Osteocyte (in vitro differentiated cells): ENCODE results near the gene PRR36. TPM values are rescaled to one million over a fixed set of nuclear protein-coding genes. Genes with fewer than 3 reads are reported as not detected.

Experiments used
- DNase-seq: peaks from one replicate; pipeline ENCODE4 v3.0.0; 2021; ENCODE audit warnings: mixed read lengths; ENCODE audit not compliant: unreplicated experiment; ENCODE audit errors: extremely low spot score
- H3K27ac Mint-ChIP-seq: one replicate; pipeline ENCODE4 v1.8.0; 2021; ENCODE audit warnings: mild to moderate bottlenecking, mixed read lengths; ENCODE audit not compliant: unreplicated experiment
- H3K27me3 Mint-ChIP-seq: one replicate; pipeline ENCODE4 v1.8.0; 2021; ENCODE audit warnings: mixed read lengths; ENCODE audit not compliant: unreplicated experiment
- H3K36me3 Mint-ChIP-seq: one replicate; pipeline ENCODE4 v1.8.0; 2021; ENCODE audit warnings: mixed read lengths; ENCODE audit not compliant: unreplicated experiment
- H3K4me1 Mint-ChIP-seq: one replicate; pipeline ENCODE4 v1.8.0; 2021; ENCODE audit warnings: mixed read lengths; ENCODE audit not compliant: unreplicated experiment
- H3K4me3 Mint-ChIP-seq: one replicate; pipeline ENCODE4 v1.8.0; 2021; ENCODE audit warnings: mild to moderate bottlenecking, moderate library complexity, mixed read lengths; ENCODE audit not compliant: unreplicated experiment
- H3K9me3 Mint-ChIP-seq: one replicate; pipeline ENCODE4 v1.8.0; 2021; ENCODE audit warnings: mixed read lengths; ENCODE audit not compliant: unreplicated experiment
- total RNA-seq: library from RNA; stranded (reverse); gene quantifications from 2 replicates; pipeline ENCODE4 v1.2.1, GENCODE V29; 2021
- TF ChIP-seq, protein P1 (sequence below): fragments of 200-600 bp; sonication (generic); IDR thresholded peaks from 2 replicates; pipeline ENCODE4 v1.5.0; 2021; ENCODE audit warnings: antibody characterized with exemption, mild to moderate bottlenecking, moderate library complexity

PRR36 gene
- total RNA-seq, 1 donor from 2014 or later, result 0.51 TPM

DNA sequence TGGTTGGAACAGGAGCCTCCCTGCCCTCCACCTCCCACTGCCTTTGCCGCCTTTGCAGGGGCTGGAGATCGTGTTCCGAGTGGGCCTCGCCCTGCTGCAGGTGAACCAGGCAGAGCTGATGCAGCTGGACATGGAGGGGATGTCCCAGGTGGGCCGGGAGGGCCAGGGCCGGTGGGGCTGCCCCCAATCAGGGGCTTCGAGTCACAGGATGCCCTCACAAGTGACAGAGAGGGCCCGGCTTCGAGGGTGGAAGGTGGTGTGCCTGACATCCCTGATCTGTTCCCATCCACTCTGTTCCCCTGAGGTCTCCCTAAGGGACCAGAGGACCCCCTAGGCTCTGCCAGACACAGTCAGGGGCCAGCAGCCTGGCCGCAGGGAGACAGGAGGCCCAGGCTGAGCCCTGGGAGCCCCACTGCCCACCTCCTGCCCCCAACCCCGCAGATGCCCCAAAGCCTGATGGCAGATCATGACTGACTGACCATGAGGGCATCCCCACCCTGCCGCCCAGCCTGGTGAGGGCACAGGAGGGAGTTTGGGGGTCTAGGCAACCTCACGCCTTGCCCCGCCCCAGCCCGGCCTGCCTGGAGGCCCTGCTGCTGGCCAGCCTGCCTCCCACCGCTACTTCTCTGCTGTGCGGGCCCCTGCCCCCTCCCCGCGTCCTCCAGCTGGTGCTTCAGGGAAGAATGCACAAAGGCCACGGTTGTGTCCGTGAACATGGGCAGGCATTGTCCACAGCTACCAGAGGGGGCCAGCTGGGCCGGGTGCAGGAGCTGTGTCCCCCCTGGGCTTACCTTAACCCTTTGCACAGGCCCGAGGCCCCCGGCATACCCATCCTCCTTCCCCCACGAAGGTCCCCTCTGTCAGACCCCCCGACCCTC lies 22.3 kb downstream of the PRR36 start:
- TF ChIP-seq, protein P1, sequence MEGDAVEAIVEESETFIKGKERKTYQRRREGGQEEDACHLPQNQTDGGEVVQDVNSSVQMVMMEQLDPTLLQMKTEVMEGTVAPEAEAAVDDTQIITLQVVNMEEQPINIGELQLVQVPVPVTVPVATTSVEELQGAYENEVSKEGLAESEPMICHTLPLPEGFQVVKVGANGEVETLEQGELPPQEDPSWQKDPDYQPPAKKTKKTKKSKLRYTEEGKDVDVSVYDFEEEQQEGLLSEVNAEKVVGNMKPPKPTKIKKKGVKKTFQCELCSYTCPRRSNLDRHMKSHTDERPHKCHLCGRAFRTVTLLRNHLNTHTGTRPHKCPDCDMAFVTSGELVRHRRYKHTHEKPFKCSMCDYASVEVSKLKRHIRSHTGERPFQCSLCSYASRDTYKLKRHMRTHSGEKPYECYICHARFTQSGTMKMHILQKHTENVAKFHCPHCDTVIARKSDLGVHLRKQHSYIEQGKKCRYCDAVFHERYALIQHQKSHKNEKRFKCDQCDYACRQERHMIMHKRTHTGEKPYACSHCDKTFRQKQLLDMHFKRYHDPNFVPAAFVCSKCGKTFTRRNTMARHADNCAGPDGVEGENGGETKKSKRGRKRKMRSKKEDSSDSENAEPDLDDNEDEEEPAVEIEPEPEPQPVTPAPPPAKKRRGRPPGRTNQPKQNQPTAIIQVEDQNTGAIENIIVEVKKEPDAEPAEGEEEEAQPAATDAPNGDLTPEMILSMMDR, result no peak
- no peak overlapping the region for H3K27ac Mint-ChIP-seq
- H3K9me3 Mint-ChIP-seq, result no peaks in the 10 kb centered on the region
- peaks cover 3% of the 10 kb centered on the region for H3K4me1 Mint-ChIP-seq
- H3K4me3 Mint-ChIP-seq, result no peak overlapping the region
- H3K27me3 Mint-ChIP-seq, result no peaks in the 10 kb centered on the region
- no peak for DNase-seq
- H3K36me3 Mint-ChIP-seq, result peaks cover 2% of the 10 kb centered on the region

DNA sequence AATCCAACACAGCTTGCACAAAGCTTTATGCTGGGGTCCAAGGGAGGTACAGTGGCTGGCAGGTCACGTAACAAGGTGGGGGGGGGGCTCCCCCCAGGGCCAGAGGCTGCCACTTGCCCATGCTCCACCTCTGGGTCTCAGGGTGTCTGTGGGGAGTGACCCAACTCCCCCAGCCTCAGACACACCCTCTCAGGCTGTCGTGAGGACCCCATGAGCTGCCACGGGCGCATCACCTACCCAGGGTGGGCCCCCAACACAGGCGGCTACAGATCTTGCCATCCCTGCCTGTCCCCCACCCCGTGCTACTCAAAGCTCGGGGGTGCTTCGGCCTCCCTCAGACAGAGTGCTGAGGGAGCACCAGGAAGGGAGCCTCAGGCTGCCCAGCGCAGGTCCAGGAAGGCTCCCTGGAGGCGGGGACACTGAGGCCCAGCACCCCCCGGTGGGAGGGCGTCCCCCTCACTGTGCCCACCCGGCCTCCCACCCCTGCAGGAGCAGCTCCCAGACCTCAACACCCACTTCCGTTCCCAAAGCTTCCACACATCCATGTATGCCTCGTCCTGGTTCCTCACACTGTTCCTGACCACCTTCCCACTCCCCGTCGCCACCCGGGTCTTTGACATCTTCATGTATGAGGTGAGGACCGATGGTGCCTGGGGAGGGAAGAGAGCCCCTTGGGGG lies 23.1 kb downstream of the PRR36 start:
- H3K9me3 Mint-ChIP-seq, result no peaks in the 10 kb centered on the region
- peaks cover 2% of the 10 kb centered on the region for H3K36me3 Mint-ChIP-seq
- H3K4me3 Mint-ChIP-seq, result no peak overlapping the region
- no peak for DNase-seq
- no peak overlapping the region for H3K27ac Mint-ChIP-seq
- H3K4me1 Mint-ChIP-seq, result peaks cover 3% of the 10 kb centered on the region
- TF ChIP-seq, protein P1, result no peak
- no peaks in the 10 kb centered on the region for H3K27me3 Mint-ChIP-seq

DNA sequence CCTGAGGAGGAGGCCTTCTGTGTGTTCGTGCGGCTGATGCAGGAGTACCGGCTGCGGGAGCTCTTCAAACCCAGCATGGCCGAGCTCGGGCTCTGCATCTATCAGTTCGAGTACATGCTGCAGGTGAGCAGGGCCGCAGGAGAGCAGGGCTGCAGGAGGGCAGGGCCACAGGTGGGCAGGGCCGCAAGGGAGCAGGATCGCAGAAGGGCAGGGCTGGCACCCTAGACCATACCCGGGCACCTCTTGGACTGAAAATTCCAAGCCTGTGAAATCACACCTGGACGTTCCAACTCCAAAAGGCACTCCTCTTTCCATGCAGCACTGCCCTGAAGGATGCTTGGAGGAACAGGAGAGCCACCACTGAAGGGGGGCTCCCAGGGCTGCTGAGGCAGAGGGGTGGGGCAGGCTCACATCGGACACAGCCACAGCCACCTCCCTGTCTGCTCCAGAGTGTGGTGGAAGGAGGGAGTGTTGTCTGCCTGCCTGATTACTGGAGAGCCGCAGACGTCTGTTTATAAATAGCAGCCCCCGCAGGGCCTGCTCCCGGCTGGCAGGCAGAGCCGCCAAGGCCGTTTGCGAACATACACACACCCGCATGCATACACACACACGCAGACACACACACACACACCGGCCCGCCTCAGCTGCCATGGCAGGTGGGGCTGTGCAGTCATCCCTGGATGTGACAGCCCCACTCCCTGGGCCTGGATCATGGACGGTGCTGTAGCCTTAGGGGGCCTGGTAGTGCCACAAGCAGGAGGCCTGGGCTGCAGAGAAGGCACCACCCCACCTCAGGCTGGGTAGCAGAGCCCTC lies 24.0 kb downstream of the PRR36 start:
- TF ChIP-seq, protein P1, result no peak
- no peak overlapping the region for H3K27ac Mint-ChIP-seq
- H3K4me3 Mint-ChIP-seq, result no peak overlapping the region
- no peaks in the 10 kb centered on the region for H3K36me3 Mint-ChIP-seq
- H3K4me1 Mint-ChIP-seq, result peaks cover 3% of the 10 kb centered on the region
- no peak for DNase-seq
- H3K27me3 Mint-ChIP-seq, result no peaks in the 10 kb centered on the region
- H3K9me3 Mint-ChIP-seq, result no peaks in the 10 kb centered on the region

DNA sequence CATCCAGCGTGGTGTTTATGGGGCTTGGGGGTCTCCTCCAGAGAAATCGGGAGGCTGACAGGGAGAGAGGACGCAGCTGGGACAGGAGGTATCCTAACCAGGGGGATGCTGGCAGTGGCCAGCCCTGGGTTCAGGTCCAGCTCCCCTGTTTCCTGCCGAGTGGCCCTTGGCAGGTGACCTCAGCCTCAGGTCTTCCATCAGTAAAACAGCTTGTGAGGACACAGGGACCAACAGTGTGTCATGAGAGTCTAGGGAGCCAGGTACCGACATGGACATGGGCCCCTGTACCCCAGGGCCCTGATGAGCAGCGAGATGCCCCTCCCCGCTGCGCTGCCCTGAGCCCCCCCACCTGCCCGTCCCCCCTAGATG lies 24.6 kb downstream of the PRR36 start:
- TF ChIP-seq, protein P1, result no peak
- Mint-ChIP-seq H3K27me3 (no peaks in the 10 kb centered on the region), H3K4me3 (no peak overlapping the region), H3K9me3 (no peaks in the 10 kb centered on the region), H3K4me1 (peaks cover 3% of the 10 kb centered on the region), H3K36me3 (no peaks in the 10 kb centered on the region), H3K27ac (no peak overlapping the region)
- DNase-seq, result no peak
